GM04503 (cell line): ENCODE measurements around the gene ARHGAP18.

Experiments used
- DNase-seq: peaks from one replicate; pipeline ENCODE4 v3.0.0-alpha.2; 2012; ENCODE audit warnings: low read depth

The ARHGAP18 gene, protein sequence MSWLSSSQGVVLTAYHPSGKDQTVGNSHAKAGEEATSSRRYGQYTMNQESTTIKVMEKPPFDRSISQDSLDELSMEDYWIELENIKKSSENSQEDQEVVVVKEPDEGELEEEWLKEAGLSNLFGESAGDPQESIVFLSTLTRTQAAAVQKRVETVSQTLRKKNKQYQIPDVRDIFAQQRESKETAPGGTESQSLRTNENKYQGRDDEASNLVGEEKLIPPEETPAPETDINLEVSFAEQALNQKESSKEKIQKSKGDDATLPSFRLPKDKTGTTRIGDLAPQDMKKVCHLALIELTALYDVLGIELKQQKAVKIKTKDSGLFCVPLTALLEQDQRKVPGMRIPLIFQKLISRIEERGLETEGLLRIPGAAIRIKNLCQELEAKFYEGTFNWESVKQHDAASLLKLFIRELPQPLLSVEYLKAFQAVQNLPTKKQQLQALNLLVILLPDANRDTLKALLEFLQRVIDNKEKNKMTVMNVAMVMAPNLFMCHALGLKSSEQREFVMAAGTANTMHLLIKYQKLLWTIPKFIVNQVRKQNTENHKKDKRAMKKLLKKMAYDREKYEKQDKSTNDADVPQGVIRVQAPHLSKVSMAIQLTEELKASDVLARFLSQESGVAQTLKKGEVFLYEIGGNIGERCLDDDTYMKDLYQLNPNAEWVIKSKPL

DNA sequence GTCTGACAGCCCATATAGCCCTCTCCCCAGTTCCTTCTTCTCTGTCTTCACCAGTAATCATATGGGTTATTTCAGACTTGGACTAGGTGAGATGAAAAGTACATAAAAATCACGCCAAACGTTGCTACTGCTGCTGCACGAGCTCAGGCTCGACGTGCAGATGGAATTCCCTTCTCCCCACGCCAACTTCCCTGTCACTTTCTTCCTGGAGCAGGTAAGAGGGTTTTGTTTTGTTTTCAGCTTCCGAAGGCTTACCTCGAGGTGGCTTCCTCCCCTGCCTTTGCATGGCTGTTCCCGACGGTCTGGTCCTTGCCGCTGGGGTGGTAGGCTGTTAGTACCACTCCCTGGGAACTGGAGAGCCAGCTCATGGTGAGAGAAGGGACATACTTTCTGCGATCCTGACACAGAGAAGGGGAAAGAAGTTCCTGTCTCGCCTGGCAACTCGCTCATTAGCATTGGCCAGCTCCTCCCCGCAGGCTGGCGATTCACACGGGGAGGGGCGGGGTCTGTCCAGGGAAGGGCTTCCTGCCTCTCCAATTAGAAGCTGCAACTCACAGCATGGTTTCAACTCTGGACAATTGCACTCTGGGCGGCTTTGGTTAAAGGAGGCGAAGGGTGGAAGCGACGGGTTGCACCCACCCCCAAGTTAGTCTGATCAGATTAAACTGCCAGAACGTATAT lies at the start of gene ARHGAP18:
Gene ARHGAP18, minus strand, starts transcription at position 409 of the 681 bp plus-strand sequence. Its CDS starts 41 bp downstream, at position 368.
- peak; percentile 72 for DNase-seq

DNA sequence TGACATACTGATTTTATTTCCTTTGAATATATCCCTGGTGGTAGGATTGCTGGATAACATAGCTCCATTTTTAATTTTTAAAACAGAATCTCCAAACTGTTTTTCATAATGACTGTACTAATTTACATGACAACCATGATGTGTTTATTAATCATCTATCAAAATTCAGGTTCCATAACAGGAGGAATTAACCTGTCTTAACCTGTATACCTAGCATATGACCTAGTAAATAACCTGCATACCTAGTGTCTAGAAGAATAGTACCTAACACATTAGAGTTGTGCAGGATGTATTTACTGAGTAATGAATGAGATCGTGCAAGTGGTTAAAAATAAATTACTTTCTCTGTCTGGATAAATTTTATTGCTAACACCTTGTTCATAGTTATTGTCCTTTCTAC lies 45.8 kb upstream of the ARHGAP18 start:
- no peak for DNase-seq

DNA sequence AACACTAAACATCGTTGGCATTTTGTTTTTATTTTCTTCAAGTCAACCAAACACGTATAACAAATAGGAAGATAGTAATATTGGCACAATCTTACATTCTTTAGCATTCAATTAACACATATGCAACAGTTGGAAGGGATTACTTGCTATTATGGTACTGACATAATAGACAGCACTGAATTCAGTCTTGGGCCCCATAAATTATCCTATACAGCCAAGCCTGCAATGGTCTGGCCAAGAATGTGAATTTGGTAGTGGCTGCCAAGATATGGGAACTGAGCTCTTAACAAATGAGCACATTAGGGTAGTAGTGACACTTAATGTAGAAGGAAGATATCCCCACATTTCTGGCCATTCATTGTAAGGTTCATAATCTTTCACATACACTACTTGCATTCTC lies 44.8 kb upstream of the ARHGAP18 start:
- no peak for DNase-seq

DNA sequence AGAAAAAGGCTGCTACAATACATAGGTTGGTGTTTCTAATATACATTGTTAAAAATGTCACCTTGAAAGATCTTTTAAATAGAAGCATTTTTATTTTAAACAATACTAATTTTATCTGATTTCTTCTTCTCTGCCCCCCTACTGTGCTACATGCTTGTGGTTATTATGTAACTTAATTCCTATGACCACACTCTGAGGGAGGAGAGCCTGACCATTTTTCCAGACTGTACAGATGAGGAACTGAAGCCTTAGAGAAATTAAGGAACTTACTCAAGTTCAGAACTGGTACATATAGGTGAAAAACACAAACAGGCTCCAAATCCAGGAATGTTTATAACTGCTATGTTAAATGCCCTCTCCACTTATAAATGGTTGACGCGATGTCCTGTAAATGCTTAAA lies 43.4 kb upstream of the ARHGAP18 start:
- DNase-seq: no peak

DNA sequence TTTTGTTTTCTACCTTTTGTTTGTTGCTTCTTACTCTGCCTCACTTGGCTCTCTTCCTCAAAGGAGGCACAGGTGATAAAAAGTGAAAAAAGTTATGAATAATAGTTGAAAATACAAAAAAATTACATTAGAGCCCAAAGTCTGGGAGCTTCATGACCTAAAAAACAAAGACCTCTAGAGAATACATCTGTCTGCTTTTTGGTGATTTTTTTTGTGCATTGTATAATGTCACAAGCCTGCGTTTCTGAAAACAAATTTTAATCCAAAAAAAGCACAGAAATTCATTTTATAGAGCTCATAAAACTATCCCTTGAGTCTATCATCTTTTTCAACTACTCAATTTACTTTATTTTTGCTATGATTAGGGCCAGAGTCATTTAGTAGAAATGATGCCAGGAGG lies 41.4 kb upstream of the ARHGAP18 start:
- no peak for DNase-seq

DNA sequence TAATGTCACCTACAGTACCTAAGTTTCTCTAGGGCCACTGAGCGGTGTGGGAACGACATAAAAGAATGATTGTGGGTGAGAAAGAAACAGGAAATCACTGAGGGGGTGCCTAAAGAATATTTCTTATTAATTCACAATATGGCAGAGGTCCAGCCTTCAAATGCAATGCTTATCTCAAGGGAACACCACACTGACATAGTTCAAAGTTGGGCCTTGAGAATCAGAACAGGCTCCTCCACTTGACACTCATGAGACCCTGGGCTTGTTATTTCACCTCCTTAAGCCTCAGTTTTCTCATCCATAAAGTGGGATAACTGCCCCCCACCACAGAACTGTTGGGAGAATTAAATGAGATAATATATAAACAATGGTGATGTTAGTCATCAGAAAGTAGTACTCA lies 40.4 kb upstream of the ARHGAP18 start:
- DNase-seq: no peak

DNA sequence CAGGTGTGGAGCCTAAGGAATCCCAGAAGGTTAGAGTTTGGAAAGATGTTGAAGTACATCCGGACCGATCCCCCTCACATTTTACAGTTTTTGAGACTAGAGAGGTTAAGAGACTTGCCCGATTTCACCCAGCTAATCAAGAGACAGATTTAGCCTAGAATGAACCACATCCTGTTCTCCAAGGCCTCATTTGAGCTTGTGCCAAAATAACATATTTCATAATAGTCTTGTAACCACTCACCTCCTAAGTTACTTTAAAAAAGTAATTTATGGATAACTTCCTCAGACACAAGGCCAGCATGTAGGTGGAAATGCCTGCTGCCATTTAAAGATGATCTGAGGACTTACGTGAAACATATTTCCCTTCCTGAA lies 39.8 kb upstream of the ARHGAP18 start:
- peak; percentile 51 for DNase-seq

DNA sequence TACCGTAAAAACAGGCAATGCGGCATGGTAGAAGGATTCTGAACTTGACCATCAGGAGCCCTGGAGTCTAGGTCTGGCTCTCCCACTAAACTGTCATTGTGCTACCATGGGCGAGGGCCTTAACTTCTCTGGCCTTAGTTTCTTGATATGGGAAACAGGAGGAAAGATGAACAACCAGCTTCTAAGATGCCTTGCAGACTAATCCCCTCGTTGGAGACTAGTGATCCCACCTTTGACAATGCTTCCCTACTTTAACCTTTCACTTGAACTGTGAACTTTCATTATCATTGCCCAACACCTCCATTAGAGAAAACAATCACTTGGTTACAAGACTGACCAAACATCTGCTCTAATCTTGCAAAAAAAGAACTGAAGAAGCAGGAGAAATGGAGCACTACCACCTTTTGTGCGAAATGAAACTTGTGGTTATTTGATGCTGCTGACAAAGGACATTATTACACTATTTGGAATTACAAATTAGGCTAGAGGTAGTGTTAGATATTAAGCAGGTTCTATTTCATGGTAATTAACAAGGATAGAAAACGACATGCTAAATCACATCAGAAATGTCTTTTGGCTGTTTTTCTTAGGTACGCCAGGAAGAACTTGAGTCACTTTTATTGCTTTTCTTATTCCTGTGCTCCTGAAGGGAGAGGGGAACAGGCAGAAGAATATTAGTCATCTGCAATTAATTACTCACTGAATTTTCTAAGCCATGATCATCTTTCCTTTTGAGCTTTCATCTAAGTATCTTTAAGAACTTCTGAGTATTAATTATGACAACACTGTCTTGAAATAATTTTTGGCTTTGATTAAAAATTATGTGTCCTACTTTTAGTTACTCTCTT lies 39.1 kb upstream of the ARHGAP18 start:
- no peak for DNase-seq

DNA sequence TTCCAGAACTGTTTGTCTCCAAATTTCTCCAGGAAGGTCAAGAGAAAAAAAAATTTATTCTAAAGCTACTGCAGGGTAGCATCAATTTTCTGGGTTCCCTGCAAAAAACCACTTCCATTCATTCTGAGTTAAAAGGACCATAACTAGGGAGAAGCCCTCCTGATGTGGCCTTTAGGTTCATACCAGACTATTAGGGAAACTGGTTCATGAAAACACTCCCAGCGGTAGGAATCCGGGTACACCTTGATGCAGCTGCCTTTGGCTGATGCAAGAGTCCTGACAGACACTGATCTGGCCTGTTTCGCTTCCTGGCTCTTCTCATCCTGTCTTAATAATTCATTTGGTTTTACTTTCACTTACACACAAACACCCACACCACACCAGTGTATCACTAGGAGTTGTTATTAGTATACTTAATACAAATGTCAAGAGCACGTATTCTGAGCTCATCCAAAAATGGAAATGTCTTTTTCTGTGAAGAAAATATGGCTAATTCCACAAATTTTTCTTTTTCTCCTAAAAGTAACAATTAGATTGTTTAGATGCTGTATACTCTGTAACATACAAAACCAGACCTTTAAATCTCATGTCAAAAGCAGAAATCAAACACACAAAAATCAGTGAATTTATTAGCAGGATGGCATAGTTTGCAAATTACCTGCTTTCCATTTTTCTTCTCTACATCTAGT lies 38.4 kb upstream of the ARHGAP18 start:
- DNase-seq: no peak

DNA sequence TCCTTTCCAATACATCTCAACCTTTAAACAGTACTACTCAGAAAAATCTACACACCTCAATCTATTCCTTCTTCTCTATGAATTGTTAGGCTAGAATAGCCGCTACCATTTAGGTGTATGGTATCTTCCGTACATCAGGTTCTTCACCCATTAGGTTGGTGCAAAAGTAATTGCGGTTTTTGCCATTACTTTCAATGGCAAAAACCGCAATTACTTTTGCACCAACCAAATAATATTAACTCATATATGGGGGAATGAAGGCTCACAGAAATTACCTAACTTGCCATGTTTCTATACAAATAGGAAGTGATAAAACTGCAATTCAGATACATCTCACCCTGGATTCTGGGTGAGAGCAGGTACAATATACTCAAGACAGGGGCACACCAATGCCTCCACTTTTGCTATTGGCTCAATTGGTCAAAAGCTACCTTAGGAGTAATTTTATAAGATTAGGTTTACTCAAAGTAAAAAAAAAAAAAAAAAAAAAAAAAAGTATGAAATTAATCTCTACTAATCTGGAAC lies 37.7 kb upstream of the ARHGAP18 start:
- no peak for DNase-seq

DNA sequence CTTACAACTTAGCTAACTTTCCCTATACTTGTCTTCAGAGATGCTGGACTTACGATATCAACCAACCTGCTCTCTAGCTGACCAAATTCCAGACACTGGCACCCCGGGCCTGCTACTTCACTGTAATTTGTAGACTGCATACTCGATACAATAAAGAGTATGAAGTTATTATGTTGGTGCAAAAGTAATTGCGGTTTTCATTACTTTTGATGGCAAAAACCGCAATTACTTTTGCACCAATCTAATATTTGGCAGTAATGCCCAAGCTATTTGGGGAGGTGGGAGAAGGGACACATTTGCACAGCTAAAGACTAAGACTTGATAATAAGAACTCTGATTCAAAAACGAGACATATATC lies 34.9 kb upstream of the ARHGAP18 start:
- DNase-seq: no peak

DNA sequence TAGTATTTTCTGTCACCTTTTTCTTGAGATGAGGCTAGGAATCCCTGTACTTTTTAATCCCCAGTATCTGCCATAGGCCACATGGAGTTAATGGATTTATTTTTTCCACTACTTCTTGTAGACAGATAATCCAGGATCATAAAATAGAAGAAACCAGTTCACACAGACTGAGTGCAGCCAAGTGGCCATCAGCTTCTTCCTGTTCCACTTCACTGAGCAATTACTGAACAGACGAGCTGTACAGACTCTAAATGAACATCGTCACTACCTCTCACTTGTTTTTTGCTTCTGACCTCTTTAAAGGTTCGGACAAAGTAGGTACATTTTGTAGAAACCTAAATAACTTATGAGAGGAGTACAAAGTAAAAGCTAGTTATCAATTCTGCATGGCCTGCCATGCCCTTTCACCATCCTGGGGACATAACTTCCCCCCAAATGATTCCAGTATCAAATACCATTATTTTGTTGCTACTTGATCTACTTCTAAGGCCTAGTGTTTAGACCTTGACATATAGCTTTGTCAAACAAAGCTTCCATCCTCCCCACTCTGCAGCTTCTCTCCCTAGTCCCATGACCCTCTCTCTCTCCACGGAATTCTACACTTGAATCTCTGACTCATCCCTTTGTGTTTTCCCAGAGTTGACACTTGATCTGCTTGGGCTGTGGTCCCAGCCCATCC lies 34.4 kb upstream of the ARHGAP18 start:
- no peak for DNase-seq

DNA sequence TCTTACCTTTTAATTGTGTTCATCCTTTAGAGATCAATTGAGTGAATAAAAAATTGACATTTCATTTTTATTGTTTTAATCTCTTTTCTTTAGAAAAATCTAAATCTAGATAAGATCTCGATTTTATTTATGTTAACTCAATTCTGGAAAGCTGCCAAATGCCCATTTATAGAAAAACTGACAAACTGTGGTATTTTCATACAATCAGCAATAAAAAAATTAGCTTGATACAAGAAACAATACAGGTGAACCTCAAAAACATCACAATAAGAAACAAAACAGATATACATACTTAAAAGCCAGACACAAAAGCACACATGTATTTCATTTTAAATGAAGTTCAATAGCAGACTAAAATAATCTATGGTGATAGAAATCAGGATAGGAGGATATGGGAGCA lies 30.0 kb upstream of the ARHGAP18 start:
- no peak for DNase-seq

DNA sequence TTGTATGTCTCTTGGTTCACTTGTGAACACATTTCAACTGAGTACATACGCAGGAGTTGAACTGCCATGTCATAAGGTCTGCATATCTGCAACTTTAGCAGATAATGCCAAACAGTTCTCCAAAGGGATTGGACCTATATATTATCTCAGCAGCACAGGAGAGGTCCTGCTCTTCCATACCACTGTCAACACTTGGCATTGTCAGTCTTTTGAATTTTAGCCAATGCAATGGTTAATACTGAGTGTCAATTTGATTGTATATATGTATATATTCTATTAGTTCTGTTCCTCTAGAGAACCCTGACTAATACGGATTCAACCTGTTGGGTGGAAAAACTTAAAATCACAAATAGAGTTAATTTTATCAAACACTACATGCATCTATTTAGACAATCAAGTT lies 26.1 kb upstream of the ARHGAP18 start:
- no peak for DNase-seq

DNA sequence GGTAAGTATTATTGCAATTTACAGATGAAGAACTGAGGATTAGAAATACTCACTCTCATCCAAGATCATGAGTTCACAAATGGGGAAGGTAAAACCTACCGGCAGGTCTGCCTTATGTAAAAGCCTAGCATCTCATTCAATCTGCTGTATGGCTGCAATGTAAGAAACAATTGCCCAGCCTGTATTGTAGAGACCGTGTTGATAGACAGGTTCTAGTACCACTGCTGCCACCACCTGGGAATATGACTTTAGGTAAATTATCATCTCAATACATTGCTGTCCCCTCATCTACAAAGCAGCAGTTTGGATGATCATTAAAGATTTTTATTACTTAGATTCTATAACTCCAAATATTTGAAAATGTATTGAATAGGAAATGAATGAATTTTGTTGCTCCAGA lies 23.3 kb upstream of the ARHGAP18 start:
- no peak for DNase-seq

DNA sequence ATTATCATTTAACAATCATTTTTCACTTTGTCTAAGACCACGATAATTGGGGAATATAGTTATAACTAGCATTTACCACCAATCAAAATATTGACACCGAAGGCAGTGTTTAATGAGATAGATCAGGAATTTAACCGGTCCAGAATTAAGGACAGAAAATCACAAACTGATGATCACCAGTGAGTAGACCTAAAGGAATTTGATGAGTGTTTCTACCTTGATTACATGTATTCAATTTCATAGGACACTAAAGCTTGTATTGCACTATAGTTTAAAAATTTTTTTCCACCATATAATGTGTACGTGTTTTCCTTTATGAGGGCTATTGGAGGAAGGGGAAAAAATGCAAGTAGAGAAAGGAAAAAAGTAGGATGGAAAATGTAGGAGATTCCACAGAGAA lies 22.6 kb upstream of the ARHGAP18 start:
- DNase-seq: no peak

DNA sequence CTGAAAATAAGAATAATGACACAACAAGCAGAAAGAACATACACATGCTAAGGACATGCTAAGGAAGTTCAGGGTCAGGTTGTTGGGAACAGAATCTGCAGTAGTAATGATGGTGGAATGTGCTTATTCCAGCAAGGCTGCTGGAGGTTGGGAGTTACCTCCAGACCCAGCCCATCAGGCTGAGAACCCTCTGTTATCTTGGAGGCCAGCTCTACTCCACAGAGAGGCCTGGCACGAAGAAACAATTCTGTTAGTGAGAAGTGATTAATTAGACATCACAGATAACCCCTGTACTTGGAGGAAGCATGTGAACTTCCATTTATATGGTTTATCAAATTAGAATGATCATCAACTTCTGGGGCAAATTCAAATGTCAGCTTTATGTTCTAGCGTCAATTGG lies 22.1 kb upstream of the ARHGAP18 start:
- DNase-seq: no peak

DNA sequence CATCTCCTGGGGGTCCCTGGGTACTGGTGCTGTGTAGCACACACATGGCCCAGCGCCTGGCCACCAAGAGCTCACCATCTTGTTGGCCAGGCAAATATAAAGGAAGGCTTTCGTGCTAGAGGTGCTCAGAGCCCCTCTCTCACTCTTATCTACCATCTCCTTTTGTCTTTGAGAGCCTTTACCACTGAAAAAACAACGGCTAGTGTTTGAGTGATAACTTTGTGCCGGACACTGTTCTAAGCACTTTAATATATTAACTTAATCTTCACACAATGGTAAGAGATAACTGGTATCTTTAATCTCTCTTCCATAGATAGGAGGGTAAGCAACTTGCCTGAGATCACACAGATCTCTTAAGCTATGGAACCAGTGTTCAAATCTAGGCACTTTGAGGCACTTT lies 21.5 kb upstream of the ARHGAP18 start:
- DNase-seq: no peak

DNA sequence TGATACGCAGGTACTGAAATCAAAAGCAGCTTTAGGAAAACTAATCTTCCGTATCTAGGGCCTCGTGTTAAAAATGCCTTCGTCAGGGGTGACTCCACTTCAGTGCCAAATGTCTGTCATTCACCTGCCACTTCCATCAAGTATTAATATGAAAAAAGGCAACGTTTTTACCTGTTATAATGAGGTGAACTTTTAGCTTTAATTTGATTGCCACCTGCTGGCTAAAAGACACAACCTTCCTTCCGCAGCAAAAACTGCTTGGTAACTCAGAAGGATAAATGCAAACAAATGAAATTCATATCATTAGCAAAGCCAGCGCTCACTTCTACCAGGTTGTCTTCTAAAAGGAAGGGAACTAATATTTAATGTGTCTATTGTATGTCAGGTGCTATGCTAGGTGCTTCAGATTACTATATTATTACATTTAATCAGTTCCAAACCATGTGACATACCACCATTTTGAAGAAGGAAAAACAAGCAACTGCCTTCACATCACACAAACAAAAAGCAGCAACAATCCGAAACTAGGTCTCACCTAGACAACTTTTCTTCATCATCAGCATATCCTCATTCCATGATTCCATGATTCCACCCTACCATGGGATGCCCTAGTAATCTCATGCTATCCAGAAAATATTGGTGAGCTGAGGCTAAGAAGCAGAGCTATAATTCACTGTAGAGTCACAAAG lies 20.6 kb upstream of the ARHGAP18 start:
- DNase-seq: no peak

DNA sequence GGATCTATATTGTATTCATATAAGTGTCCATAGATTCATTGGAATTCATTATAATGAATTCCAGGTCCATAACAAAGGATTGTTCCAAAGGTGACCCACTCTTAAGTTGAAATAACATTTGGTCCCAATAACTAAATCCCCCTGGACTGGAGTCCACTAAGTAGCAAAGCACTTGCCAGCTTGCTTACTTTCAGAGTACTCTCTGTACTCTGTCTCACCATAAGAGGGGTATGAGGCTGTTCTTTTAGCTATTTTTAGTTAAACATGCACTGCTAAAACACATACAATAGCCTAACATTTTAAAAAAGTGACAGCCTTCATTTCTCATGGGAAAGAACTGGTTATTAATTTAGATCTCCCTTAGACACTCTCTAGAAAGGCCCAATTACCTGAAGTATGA lies 16.7 kb upstream of the ARHGAP18 start:
- no peak for DNase-seq
